Measurements from ENCODE around the gene TXNDC5.

Gene TXNDC5

DNA sequence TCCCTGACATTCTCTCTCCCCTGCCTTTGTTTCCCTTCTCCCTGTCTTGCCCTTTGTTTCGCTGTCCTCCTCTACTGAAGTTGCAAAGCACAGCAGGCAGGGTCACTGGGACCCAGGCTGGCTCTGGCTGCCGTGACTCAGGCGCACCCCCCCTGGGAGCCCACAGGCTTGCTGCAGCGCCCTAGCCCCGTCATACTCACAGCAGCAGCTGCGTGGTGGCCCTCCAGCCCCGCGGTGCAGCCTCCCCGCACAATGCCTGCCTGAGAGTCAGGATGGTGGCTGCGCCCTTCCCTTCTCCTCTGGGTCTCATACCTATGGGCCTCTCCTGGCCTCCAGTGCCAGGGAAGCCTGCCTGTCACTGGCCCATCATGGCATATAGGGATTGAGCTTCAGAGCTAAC, 41.7 kb downstream of the TXNDC5 start:
- no peak for DNase-seq

DNA sequence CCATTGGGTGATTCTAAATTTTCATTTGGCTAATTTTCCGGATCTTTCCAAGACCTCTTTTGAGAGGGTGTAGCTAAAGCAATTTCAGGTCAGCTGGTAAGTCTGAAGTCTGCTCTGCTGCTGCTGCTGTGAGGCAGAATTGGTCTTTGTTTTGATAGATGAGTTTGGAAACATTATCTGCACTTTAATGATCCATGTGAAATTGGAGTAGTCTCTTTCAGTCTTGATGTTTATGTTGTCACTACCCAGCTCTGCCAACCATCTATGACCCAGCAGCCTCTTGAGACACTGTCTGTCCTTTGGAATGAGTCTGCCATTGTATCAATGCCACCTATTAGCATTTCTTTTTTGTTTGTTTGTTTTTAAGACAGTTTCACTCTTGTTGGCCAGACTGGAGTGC, 44.1 kb downstream of the TXNDC5 start:
- no peak for DNase-seq

DNA sequence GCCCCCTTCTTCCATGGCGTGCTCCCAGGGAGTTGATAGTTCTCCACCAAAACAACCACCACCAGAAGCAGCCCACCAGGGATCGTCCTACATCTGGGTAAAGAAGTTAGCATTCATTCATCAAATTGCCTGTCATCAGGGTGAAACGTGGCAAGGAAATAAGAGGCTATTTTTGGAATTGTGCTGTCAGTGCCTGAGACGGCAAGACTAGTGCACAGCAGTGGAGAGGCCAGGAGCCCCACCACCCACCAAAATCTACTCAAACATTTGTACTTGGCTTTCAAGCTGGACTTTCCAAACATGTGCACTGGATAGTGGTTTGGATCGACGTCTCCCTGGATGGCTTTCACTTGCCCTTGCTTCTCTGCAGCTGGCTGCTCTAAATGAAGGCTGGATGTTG, 44.8 kb downstream of the TXNDC5 start:
- DNase-seq, result no peak

DNA sequence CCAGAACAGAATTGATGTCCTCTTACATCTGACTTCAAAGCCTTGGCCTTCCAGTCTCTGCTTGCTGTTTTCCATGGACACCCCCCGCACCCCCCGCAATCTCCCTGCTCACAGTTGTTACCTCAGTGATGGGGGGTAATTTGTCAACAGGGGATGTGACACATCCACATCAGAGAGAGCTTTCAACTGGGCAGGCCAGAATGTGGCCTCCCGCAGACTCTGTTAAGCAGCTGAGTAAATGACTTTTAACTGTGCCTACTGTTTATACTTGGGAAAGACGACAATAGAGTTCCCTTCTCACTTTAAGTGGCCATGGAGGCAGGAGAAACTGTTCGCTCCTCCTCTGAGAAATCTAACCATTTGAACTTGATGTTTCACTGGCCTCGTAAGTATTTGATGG, 51.0 kb downstream of the TXNDC5 start:
- no peak for DNase-seq

DNA sequence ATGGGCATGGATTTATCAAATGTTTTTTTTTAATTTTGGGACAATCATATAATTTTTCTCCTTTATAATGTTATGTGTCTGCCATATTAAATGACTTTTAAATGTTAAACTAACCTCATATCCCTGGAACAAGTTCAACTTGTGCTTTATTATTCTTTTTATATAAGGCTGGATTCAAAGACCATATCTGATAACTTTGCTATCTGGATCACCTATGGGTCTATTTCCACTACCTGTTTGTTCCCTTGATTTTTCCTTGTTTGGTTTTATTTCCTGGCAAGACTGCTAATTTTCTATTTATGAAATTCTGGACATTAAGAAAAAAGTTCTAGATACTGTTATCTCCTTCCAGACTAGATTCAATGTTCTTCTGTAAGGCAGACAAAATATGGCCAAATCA, 58.8 kb downstream of the TXNDC5 start:
- no peak for DNase-seq

DNA sequence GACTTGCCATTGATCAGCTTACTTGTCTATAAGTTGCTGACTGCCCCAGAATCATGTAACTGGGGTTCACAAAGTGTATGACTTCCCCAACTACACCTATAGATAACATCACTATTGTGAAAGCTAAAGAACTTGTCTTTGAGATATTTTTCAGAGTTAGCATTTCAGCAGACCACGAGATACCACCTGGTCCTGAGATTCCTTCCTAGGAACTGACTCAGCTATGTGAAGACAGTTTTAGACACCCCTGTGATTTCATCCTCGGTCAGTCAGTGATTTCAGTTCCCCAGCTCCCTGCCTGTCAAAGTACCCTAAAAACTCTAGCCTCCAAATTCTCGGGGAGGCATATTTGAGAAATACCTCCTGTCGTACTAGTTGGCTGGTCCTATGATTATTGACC, 62.4 kb downstream of the TXNDC5 start:
- DNase-seq, result no peak

DNA sequence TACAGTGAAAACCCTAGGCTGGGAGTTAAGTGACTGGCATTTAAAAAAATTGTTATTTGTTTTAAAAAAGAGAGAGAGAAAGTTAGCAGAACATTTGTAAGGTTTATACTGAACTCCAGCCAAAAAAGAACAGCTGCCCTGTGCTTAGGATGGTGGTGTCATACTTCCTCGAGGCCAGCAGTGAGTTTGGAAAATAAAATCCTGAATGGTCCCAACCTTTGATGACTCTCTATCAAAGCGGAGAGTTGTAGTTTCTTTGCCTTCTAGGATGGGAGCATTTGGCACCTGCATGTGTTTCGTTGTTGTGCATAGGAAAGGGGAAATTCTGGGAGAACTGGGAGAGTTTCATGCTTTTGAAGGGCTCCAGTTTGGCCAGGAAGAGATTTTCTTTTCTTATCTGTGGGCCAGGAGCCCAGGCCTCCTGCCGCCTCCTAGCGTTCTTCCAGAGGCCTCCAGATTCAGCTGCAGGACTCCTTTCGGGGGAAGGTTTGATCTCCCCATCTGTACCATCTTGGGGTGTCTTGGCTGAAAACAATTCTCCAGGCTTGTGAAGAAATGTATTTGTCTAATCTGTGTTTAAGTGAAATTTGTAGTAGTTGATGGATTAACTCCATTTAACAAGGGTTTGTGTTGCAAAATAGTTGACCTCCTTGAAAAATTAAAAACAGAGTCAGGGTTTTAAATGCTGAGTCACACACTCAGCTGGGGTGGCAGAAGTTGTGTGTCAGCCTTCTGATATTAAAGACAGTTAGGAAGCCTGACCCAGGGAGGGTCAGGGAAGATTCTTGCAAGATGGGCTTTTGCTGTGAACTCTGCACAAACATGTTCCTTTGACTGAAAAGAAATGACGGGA, 63.4 kb downstream of the TXNDC5 start:
- no peak for DNase-seq

DNA sequence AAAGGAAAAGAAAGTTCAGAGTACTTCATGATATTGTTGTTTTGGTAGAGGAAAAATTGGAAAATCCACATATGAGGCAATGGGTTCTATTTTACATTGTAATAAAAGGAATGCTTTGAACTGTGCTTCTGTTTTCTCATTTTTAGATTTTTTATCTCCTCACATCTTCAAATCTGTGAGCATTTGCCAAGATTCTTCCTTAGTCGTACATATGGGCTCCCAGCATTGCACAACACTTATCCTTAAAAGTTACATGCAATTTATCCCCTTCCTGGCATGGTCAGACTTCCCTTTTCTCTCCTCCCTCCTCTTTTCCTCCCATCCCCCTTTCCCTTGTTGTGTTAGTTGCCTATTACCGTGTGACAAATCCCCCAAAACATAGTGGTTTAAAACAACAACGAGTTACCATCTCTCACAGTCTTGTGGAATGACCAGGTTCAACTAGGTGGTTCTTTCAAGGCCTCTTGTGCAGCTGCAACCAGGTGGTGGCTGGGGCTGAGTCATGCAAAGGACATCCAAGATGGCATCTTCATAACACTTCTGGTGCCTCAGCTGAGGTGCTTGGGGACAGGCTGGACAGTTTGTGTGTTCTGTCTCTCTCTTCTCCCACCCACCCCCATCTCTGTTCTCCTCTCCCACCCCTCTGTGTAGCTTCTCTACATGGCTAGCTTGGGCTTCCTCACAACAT, 68.7 kb downstream of the TXNDC5 start:
- DNase-seq, result no peak

DNA sequence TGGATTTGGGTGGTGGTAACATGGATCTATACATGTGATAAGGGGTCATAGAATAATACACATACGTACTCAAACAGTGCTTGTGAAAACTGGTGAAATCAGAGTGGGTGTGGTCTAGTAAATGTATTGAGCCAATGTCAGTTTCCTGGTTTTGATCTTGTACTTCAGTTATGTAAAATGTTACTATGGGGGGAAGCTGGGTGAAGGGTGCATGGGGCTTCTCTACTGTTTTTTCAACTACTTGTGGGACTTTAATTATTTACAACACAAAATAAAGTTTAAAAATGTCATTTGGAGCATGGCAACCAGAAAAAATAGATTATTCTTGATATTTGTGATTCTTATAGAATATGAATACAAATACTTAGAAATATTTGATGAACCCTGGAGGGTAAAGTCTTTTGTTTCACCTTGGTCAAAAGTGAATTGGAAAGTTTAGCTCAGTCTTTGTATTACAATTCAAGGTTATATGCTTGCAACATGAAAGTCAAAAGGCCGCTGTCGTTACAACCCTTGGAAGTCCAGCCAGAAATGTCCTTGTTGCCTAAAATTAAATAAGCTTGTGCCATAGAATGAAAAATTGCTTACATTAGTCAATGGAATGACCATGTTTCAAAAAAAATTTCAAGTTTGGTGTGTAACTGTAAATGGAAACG, 74.1 kb downstream of the TXNDC5 start:
- DNase-seq, result no peak

DNA sequence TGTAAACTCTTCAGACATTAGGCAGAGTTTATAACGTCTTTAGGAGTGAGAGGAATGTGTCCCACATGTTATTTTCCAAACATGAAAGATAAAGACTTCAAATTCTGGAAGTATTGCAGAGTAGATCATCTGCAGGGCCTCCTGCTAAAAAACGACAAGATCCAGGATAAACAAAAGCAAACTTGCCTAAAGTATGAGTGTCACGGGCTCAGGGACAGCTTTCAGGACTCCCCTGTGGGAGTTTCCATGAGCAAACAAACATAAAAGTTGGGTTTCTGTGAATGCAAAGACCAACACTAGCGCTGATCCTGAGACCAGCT, 76.9 kb downstream of the TXNDC5 start:
- no peak for DNase-seq

DNA sequence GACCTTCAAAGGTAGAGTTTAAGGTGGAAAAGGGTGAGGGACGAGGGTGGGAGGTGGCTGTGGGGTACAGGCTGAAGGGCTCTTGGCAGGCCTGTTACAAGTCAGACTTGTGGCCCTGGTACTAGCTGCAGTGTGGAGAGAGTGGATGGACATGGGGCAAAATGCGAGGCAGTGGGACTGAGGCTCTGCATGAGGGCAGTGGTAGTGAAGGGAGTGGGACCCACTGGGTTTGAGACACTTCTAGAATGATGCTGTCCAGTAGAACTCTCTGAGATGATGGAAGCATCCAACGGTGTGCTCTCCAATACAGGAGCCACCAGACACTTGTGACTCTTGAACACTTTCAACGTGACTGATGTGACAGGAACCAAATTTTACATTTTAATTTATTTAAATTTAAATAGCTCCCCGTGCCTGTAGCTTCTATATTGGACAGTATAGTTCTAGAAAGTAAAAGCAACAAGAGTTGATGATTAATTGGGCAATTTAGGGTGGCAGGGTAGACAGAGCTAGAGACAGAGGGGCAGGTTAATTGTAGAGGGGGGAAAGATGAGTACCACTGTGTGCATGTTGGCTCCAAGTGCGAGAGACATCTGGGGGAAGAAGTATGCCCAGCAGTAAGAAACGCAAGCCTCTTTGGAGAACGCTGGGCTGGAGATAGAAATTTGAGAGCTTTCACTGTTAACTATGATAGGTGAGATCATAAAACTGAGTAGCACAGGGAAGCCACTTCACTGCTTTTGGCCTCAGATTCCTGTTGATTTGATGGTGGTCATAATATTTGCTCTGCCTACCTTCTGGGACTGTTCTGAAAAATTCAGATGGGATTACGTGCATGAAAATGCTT, 77.5 kb downstream of the TXNDC5 start:
- no peak for DNase-seq

Measured in hypothalamus (tissue), 51 donors.